K562 (cell line): ENCODE data around the gene ATP5F1A. TPM values are rescaled to one million over a fixed set of nuclear protein-coding genes. Genes with fewer than 3 reads are reported as not detected.
"Not testable (repeated sequence)": the region's sequence is repeated elsewhere in the genome, so short reads cannot be mapped to it uniquely, and the experiment has no call there.

ENCODE experiments used
- ATAC-seq: fragments of 200-7000 bp; cut with Tn5 transposase; 3 replicates; pipeline ENCODE4 v1.9.1; 2020; ENCODE audit warnings: moderate library complexity
- BruUV-seq: library from RNA; stranded (reverse); fragments of 400-500 nt; replicated peaks from 2 replicates; lab custom pipeline; 2021; lab: Mats Ljungman, UMichigan
- CTCF ChIA-PET: fragments of 300-600 bp; formaldehyde crosslinking; extraction: SDS; loops from one replicate; lab custom pipeline; 2021; ENCODE audit warnings: low intra/inter-chr PET ratio; lab: Yijun Ruan, JAX
- POLR2A ChIA-PET: fragments of 300-600, 350-650 bp; sonication (Branson Sonifier 250); formaldehyde crosslinking; extraction: SDS; loops from one replicate; lab custom pipeline; 2021; ENCODE audit warnings: antibody characterized with exemption, inconsistent platforms; lab: Yijun Ruan, JAX
- DNase-seq, 4 experiments: peaks; one replicate each; pipeline versions ENCODE4 v3.0.0 to v3.0.0-alpha.2; 2011 to 2018; ENCODE audit warnings: low spot score in 3 of 4, mixed read lengths in 3 of 4; ENCODE audit errors: extremely low read depth in 1 of 4
- FAIRE-seq: peaks from 2 replicates; lab custom pipeline; 2011; peaks lifted over from hg19 to GRCh38; lab: Jason Lieb, UNC
- H2AFZ ChIP-seq: 2 replicates; pipeline ENCODE4 v1.6.0; 2011; ENCODE audit warnings: low read depth, low read length, control low read depth, inconsistent platforms
- H3K27ac ChIP-seq: fragments of 200-600 bp; 3 replicates; pipeline ENCODE4 v1.8.0; 2011; ENCODE audit warnings: low read depth, mild to moderate bottlenecking, control low read depth, inconsistent platforms, low read length, moderate library complexity, mixed read lengths; ENCODE audit errors: extremely low read depth
- H3K27me3 ChIP-seq, 2 experiments: fragments of 300-600 bp in 1 of 2; 2 replicates in 1 of 2; 3 replicates in 1 of 2; pipeline versions ENCODE4 v1.6.0 to v1.8.0; 2011; ENCODE audit warnings: inconsistent platforms in 2 of 2, low read length in 2 of 2, mild to moderate bottlenecking in 1 of 2, mixed read lengths in 1 of 2, moderate library complexity in 1 of 2; ENCODE audit not compliant: control insufficient read depth in 2 of 2, insufficient read depth in 2 of 2
- H3K36me3 ChIP-seq: fragments of 300-600 bp; 3 replicates; pipeline ENCODE4 v1.8.0; 2011; ENCODE audit warnings: mild to moderate bottlenecking, low read length, inconsistent platforms; ENCODE audit not compliant: control insufficient read depth, insufficient read depth
- H3K4me1 ChIP-seq, 2 experiments: fragments of 200-600 bp in 1 of 2; replicated peaks in 1 of 2; 2 replicates in 1 of 2; 3 replicates in 1 of 2; pipeline versions ENCODE4 v1.5.1 to v1.8.0; 2011; ENCODE audit warnings: inconsistent platforms in 2 of 2, low read length in 2 of 2, mild to moderate bottlenecking in 1 of 2, mixed read lengths in 1 of 2, moderate library complexity in 1 of 2; ENCODE audit not compliant: control insufficient read depth in 2 of 2, insufficient read depth in 2 of 2
- H3K4me2 ChIP-seq: 2 replicates; pipeline ENCODE4 v1.6.1; 2011; ENCODE audit warnings: low read length, control low read depth, inconsistent platforms, mixed read lengths; ENCODE audit not compliant: insufficient read depth
- H3K4me3 ChIP-seq: fragments of 200-600 bp; sonication (generic), shearing (Covaris generic); 2 replicates; pipeline ENCODE4 v1.5.1; 2016; ENCODE audit warnings: control low read depth, inconsistent platforms
- H3K79me2 ChIP-seq: fragments of 200-600 bp; 3 replicates; pipeline ENCODE4 v1.8.0; 2011; ENCODE audit warnings: low read length, inconsistent platforms; ENCODE audit not compliant: control insufficient read depth, insufficient read depth
- H3K9ac ChIP-seq, 2 experiments: 2 replicates each; pipeline versions ENCODE4 v1.6.0 to v1.6.1; 2011; ENCODE audit warnings: low read depth in 2 of 2, low read length in 2 of 2, control low read depth in 1 of 2, inconsistent platforms in 1 of 2, mild to moderate bottlenecking in 1 of 2, mixed read lengths in 1 of 2; ENCODE audit not compliant: insufficient read depth in 1 of 2
- H3K9me1 ChIP-seq: one replicate; pipeline ENCODE4 v1.6.0; 2011; ENCODE audit warnings: inconsistent platforms, mild to moderate bottlenecking, low read length, moderate library complexity; ENCODE audit not compliant: control insufficient read depth, insufficient read depth
- H3K9me3 ChIP-seq: replicated peaks from 2 replicates; pipeline ENCODE4 v1.5.1; 2011; ENCODE audit warnings: low read depth, low read length, inconsistent platforms; ENCODE audit not compliant: control insufficient read depth, insufficient read depth
- H4K20me1 ChIP-seq: replicated peaks from 2 replicates; pipeline ENCODE4 v1.6.1; 2011; ENCODE audit warnings: low read length, inconsistent platforms, mixed read lengths; ENCODE audit not compliant: control insufficient read depth, insufficient read depth
- KAT7 ChIP-seq: sonication (generic); formaldehyde crosslinking; IDR thresholded peaks from 2 replicates; pipeline ENCODE4 v1.8.0; 2022; ENCODE audit warnings: missing genetic modification reagents, mild to moderate bottlenecking, borderline replicate concordance
- WGBS: fragments of 100-300 bp; shearing (Covaris generic); methylation state at CpG from one replicate; pipeline ENCODE4 v1.1.6; 2016; ENCODE audit warnings: low coverage, mixed read lengths; ENCODE audit not compliant: insufficient coverage; ENCODE audit errors: missing lambda C conversion rate; 5-methylcytosine and 5-hydroxymethylcytosine counted together
- in situ Hi-C: fragments of 300-500 bp; cut with MboI; formaldehyde crosslinking; loops from 4 replicates; pipeline ENCODE4 v1.15.0; 2018; ENCODE audit warnings: inconsistent platforms, mixed read lengths
- intact Hi-C: fragments of 100-400 bp; cut with micrococcal nuclease; formaldehyde crosslinking; loops from 2 replicates; pipeline ENCODE4 v1.14.2; 2022
- polyA plus RNA-seq, 8 experiments: library from polyadenylated mRNA; depleted of rRNA in 4 of 8; stranded (reverse) in 5 of 8; unstranded in 3 of 8; fragments of >200 nt; fragmentation: Nextera tagmentation in 2 of 8; fragmentation: Illumina TruSeq in 1 of 8; extraction: Ambion mirVana in 2 of 8; extraction: Trizol in 1 of 8; gene quantifications; 2 replicates each; pipeline versions ENCODE4 v1.2.1 to v1.2.3, GENCODE V29; 2011 to 2014; ENCODE audit warnings: inconsistent platforms in 1 of 8, missing spikeins in 1 of 8
- total RNA-seq, 7 experiments: library from RNA; depleted of rRNA in 6 of 7; stranded (reverse); fragments of >200 nt in 6 of 7; fragmentation: Illumina TruSeq in 2 of 7; extraction: Trizol in 2 of 7; gene quantifications; 2 replicates each; pipeline versions ENCODE4 v1.2.1 to v1.2.3, GENCODE V29; 2011 to 2021; ENCODE audit warnings: low replicate concordance in 1 of 7

Gene ATP5F1A
- total and polyA plus RNA-seq, 9 of the 15 experiments (the other 6 are each of a cell fraction or from before 2014, with no cell fraction given) = 377 to 762 (median 490) TPM

- no TSS peak for BruUV-seq
- peaks cover 16% of the 10 kb centered on the region; the same call in 1 of the 3 replicates for H3K36me3 ChIP-seq
- DNase-seq (no peak), FAIRE-seq (no peak), ATAC-seq (no peak)
- intact Hi-C loops = no loop called here
- POLR2A ChIA-PET = interaction anchor here (0.8 kb wide), 1 partner anchor 189 kb away, joined by 3 read pairs; no protein-coding TSS in a partner anchor
- no peak overlapping the region for H3K4me3 ChIP-seq
- no peak overlapping the region for H3K4me2 ChIP-seq
- H3K9me1 ChIP-seq = no peaks in the 10 kb centered on the region
- CTCF ChIA-PET = no interaction called here
- H3K9me3 ChIP-seq = no peaks in the 10 kb centered on the region
- H3K27ac ChIP-seq = no peak overlapping the region
- H3K9ac ChIP-seq = no peak overlapping the region
- no peak for TF ChIP-seq KAT7 (CRISPR knock-in tag)
- in situ Hi-C loops = no loop called here
- H2AFZ ChIP-seq = no peak overlapping the region
- no peaks in the 10 kb centered on the region for H3K79me2 ChIP-seq
- 45% methylated on average over 3 of the region's 3 CpGs for whole genome bisulfite sequencing
- H3K4me1 ChIP-seq = no peaks in the 10 kb centered on the region; a peak in 1 of 5 replicates
- no peaks in the 10 kb centered on the region for H3K27me3 ChIP-seq
- no peaks in the 10 kb centered on the region for H4K20me1 ChIP-seq
These were observed 35.4 kb upstream of the ATP5F1A start for GRCh38 chr18:46133534-46133933.

DNA sequence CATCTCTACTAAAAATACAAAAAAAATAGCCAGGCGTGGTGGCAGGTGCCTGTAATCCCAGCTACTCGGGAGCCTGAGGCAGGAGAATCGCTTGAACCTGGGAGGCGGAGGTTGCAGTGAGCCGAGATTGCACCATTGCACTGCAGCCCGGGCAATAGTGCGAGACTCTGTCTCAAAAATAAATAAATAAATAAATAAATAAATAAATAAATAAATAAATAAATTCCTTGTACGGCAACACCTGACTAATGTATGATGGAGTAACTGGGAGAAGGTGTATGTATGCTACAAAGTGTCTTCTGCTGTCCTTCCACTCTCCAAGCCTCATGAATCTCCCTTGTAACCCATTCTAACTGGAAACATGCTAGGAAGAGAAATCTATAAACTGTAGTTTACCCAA, 32.5 kb upstream of the ATP5F1A start:
- in situ Hi-C loops, H3K4me3 ChIP-seq, H4K20me1 ChIP-seq, H3K4me2 ChIP-seq, H3K27ac ChIP-seq, H3K9me1 ChIP-seq, H3K4me1 ChIP-seq, H3K79me2 ChIP-seq, H3K27me3 ChIP-seq, ATAC-seq, BruUV-seq, H3K9ac ChIP-seq, intact Hi-C loops, DNase-seq, POLR2A ChIA-PET, H3K9me3 ChIP-seq, FAIRE-seq, H2AFZ ChIP-seq, CTCF ChIA-PET: not testable (repeated sequence)
- H3K36me3 ChIP-seq = peaks cover 31% of the 10 kb centered on the region; the same call in 2 of the 3 replicates
- 93% methylated on average over 3 of the region's 8 CpGs for WGBS
